ENCODE results near the gene FAR2. TPM values are rescaled to one million over a fixed set of nuclear protein-coding genes. Genes with fewer than 3 reads are reported as not detected.

Gene FAR2
- total RNA-seq, 1 donor from 2014 or later = 11.3 TPM

DNA sequence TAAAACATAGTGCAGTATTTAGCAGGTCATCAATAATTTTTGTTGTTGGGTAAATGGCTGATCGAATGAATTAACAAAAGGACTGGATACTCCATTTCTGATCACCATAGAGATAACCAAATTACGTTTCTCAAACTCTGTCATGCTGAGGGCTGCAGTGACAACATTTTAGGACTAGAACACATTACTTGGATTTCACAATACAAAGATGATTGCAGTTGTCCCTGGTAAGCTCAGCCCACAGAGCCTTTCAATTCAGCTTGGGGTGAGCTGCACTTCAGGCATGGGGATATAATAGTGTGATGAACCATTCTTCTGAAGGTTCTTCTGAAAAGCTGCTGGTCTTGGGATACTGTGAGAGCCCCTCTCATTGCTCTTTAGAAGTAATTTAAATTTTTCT, 74.3 kb downstream of the FAR2 start:
- Histone ChIP-seq H3K4me1 (no peaks in the 10 kb centered on the region), H3K36me3 (no peaks in the 10 kb centered on the region), H3K4me3 (no peak overlapping the region), H3K9me3 (no peaks in the 10 kb centered on the region), H3K27me3 (no peaks in the 10 kb centered on the region), H3K27ac (no peak overlapping the region)
- TF ChIP-seq, protein P1, sequence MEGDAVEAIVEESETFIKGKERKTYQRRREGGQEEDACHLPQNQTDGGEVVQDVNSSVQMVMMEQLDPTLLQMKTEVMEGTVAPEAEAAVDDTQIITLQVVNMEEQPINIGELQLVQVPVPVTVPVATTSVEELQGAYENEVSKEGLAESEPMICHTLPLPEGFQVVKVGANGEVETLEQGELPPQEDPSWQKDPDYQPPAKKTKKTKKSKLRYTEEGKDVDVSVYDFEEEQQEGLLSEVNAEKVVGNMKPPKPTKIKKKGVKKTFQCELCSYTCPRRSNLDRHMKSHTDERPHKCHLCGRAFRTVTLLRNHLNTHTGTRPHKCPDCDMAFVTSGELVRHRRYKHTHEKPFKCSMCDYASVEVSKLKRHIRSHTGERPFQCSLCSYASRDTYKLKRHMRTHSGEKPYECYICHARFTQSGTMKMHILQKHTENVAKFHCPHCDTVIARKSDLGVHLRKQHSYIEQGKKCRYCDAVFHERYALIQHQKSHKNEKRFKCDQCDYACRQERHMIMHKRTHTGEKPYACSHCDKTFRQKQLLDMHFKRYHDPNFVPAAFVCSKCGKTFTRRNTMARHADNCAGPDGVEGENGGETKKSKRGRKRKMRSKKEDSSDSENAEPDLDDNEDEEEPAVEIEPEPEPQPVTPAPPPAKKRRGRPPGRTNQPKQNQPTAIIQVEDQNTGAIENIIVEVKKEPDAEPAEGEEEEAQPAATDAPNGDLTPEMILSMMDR (IDR thresholded peaks at IDR 0.05) = no peak
- DNase-seq (ENCODE audit: low spot score in 2 of 2) = no peak
- intact Hi-C loops (cut with DNase I) = no loop called here

DNA sequence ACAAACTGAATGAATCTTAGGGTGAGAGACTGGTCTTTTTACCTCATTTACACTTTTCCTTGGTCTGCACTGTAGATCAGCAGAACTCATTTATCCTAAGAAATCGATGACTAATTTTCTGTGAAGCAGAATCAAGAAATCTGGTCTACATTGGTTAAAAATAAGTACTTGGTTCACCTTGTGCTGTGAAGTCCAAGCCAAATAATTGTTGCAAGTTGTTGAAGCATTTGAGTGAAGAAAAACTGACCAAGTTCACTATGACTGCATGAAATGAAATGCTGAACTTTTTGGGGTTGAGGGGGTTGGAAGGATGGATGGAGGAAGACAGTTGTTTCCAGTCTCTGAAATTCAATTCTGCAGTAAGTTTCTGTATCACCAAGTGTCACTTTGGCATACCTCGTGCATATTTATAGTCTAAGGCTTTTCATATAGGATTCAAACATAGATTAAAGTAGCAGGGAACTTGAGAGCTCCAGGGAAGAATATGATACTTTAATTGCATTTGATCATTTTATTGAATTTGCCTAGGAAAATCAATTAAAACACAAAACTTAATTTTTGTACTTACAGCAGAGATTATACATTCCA, 75.0 kb downstream of the FAR2 start:
- DNase-seq (ENCODE audit: low spot score in 2 of 2) = no peak
- Histone ChIP-seq H3K27me3 (no peaks in the 10 kb centered on the region), H3K27ac (no peak overlapping the region), H3K36me3 (no peaks in the 10 kb centered on the region), H3K4me1 (no peaks in the 10 kb centered on the region), H3K9me3 (no peaks in the 10 kb centered on the region), H3K4me3 (no peak overlapping the region)
- TF ChIP-seq, protein P1 (IDR thresholded peaks at IDR 0.05) = no peak
- intact Hi-C loops (cut with DNase I) = no loop called here

GRCh38 chr12:29224572-29224971, 75.5 kb downstream of the FAR2 start:
- intact Hi-C loops (cut with DNase I) = no loop called here
- Histone ChIP-seq H3K4me1 (no peaks in the 10 kb centered on the region), H3K27ac (no peak overlapping the region), H3K4me3 (no peak overlapping the region), H3K27me3 (no peaks in the 10 kb centered on the region), H3K9me3 (no peaks in the 10 kb centered on the region), H3K36me3 (no peaks in the 10 kb centered on the region)
- DNase-seq (ENCODE audit: low spot score in 2 of 2) = no peak
- TF ChIP-seq, protein P1 (IDR thresholded peaks at IDR 0.05) = no peak

- H3K27me3 ChIP-seq = no peaks in the 10 kb centered on the region
- H3K9me3 ChIP-seq = no peaks in the 10 kb centered on the region
- intact Hi-C loops (cut with DNase I) = no loop called here
- no peak overlapping the region for H3K4me3 ChIP-seq
- no peak overlapping the region for H3K27ac ChIP-seq
- no peaks in the 10 kb centered on the region for H3K4me1 ChIP-seq
- H3K36me3 ChIP-seq = no peaks in the 10 kb centered on the region
- TF ChIP-seq, protein P1 (IDR thresholded peaks at IDR 0.05) = no peak
- DNase-seq (ENCODE audit: low spot score in 2 of 2) = no peak
These were observed 76.8 kb downstream of the FAR2 start for GRCh38 chr12:29225834-29226233.

GRCh38 chr12:29226616-29227015, 77.5 kb downstream of the FAR2 start:
- TF ChIP-seq, protein P1 (IDR thresholded peaks at IDR 0.05) = no peak
- DNase-seq (ENCODE audit: low spot score in 2 of 2) = no peak
- Histone ChIP-seq H3K4me1 (no peaks in the 10 kb centered on the region), H3K27ac (no peak overlapping the region), H3K36me3 (no peaks in the 10 kb centered on the region), H3K9me3 (no peaks in the 10 kb centered on the region), H3K4me3 (no peak overlapping the region), H3K27me3 (no peaks in the 10 kb centered on the region)
- intact Hi-C loops (cut with DNase I) = no loop called here
